LoVo (cell line): Measurements from ENCODE around the gene NDUFB6.

Source experiments
- DNase-seq: peaks from one replicate; pipeline ENCODE4 v3.0.0-alpha.2; 2016; ENCODE audit warnings: low spot score

NDUFB6 gene

GRCh38 chr9:32518276-32518675 lies 54.7 kb downstream of the NDUFB6 start:
- no peak for DNase-seq

- DNase-seq: no peak
Measured at GRCh38 chr9:32516241-32516640, 56.7 kb downstream of the NDUFB6 start.

DNA sequence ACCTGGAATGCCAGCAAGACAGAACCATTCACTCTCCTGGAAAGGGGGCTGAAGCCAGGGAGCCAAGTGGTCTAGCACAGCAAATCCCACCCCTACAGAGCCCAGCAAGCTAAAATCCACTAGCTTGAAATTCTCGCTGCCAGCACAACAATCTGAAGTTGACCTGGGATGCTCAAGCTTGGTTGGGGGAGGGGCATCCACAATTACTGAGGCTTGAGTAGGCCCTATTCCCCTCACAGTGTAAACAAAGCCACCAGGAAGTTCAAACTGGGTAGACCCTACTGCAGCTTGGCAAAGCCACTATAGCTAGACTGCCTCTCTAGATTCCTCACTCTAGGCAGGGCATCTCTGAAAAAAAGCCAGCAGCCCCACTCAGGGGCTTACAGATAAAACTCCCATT lies 64.2 kb downstream of the NDUFB6 start:
- no peak for DNase-seq

DNA sequence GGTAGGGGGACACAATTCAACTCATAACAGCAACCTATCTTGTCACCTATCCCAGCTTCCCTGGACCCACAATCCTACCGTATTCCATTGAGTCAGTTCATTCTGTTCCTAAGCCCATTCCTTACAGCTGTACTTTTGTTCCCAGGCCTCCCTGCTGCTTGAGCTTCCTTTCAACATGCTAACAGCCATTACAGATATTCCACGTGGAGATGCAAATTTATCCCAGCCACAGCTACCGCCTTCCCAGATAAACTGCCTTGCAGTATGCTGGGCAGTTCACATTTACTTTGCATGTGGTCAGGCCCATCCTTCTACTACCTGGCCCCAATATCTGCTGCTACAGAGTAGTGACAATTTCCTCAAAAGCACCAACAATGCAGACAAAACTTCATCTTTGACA lies 70.0 kb downstream of the NDUFB6 start:
- no peak for DNase-seq
